Dermis blood vessel endothelial cell (primary cell): ENCODE data around the gene HLA-A. TPM values are rescaled to one million over a fixed set of nuclear protein-coding genes. Genes with fewer than 3 reads are reported as not detected.

ENCODE experiments used
- DNase-seq: peaks from one replicate; pipeline ENCODE4 v3.0.0; 2010
- total RNA-seq: library from RNA; depleted of rRNA; stranded (reverse); fragments of >200 nt; gene quantifications from 2 replicates; pipeline ENCODE4 v1.2.3, GENCODE V29; 2014

The HLA-A gene
- total RNA-seq, 1 donor from 2014 or later: 927 TPM

DNA sequence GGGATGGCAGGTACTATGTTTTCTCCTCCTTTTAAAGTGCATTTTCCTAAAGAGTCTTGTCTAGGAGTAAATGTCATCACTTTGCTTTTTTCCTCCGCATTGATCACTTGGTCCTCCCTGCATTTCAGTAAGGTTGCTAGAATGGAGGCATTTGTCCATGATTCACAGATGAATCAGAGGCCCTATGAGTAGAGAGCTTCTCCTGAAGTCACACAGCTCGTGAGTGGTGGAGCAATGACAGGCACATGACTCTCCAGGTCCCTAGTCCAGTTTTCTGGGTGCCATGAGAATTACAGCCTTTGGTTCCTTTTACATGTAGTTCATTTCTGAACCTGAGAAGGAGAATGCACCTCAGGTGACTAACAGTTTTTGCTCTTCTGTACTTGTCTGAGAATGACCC is 50.5 kb downstream of the HLA-A start:
- DNase-seq: no peak

GRCh38 chr6:29994826-29995225 is 52.5 kb downstream of the HLA-A start:
- DNase-seq: no peak

GRCh38 chr6:29995340-29995777 is 53.0 kb downstream of the HLA-A start:
- peak; percentile 68 for DNase-seq

Other genes starting within 250 kb of the HLA-A start
- gene HLA-F, start 219.1 kb upstream of the HLA-A start, total RNA-seq: 6.7 and 68.2 TPM in 2 replicates
- not detected in 2 replicates for gene HLA-G, start 114.7 kb upstream of the HLA-A start, total RNA-seq
- 14.8 and 39.1 TPM in 2 replicates for gene POLR1H, start 118.7 kb downstream of the HLA-A start, total RNA-seq
- gene PPP1R11, start 124.7 kb downstream of the HLA-A start, total RNA-seq: 14.0 and 15.0 TPM in 2 replicates
- gene RNF39, start 133.2 kb downstream of the HLA-A start, total RNA-seq: 0.05 TPM in 1 of 2 replicates, not detected in the other
- gene TRIM31, start 170.6 kb downstream of the HLA-A start, total RNA-seq: not detected in 2 replicates
- not detected in 2 replicates for gene TRIM40, start 193.6 kb downstream of the HLA-A start, total RNA-seq
- gene TRIM10, start 218.7 kb downstream of the HLA-A start, total RNA-seq: not detected in 2 replicates
- gene TRIM15, start 221.0 kb downstream of the HLA-A start, total RNA-seq: not detected in 2 replicates